ENCODE results near the gene SLC19A1.
"Not testable (repeated sequence)": the region's sequence is repeated elsewhere in the genome, so short reads cannot be mapped to it uniquely, and the experiment has no call there.

The SLC19A1 gene

GRCh38 chr21:45576838-45577737 lies 34.8 kb upstream of the SLC19A1 start:
- no peak for DNase-seq (ENCODE audit: low read depth in 2 of 2)

- DNase-seq (ENCODE audit: low read depth in 2 of 2), result no peak
These were observed 34.0 kb upstream of the SLC19A1 start for GRCh38 chr21:45575993-45576837.

GRCh38 chr21:45575304-45575992 lies 33.2 kb upstream of the SLC19A1 start:
- no peak for DNase-seq (ENCODE audit: low read depth in 2 of 2)

GRCh38 chr21:45574691-45575090 lies 32.5 kb upstream of the SLC19A1 start:
- DNase-seq (ENCODE audit: low read depth in 2 of 2), result no peak

- DNase-seq (ENCODE audit: low read depth in 2 of 2), result no peak
These were observed 31.9 kb upstream of the SLC19A1 start for GRCh38 chr21:45574081-45574501.

GRCh38 chr21:45573452-45574035 lies 31.3 kb upstream of the SLC19A1 start:
- no peak for DNase-seq (ENCODE audit: low read depth in 2 of 2)

- no peak for DNase-seq (ENCODE audit: low read depth in 2 of 2)
These were observed 30.7 kb upstream of the SLC19A1 start for GRCh38 chr21:45572783-45573451.

- no peak for DNase-seq (ENCODE audit: low read depth in 2 of 2)
These were observed 30.0 kb upstream of the SLC19A1 start for GRCh38 chr21:45572231-45572630.

- DNase-seq (ENCODE audit: low read depth in 2 of 2), result no peak
These were observed 29.4 kb upstream of the SLC19A1 start for GRCh38 chr21:45571641-45572040.

- peak; percentile 20 to 25 for DNase-seq (ENCODE audit: low read depth in 2 of 2)
These were observed 28.8 kb upstream of the SLC19A1 start for GRCh38 chr21:45570826-45571601.

GRCh38 chr21:45570071-45570470 lies 27.8 kb upstream of the SLC19A1 start:
- DNase-seq (ENCODE audit: low read depth in 2 of 2), result no peak

- no peak for DNase-seq (ENCODE audit: low read depth in 2 of 2)
These were observed 26.1 kb upstream of the SLC19A1 start for GRCh38 chr21:45568383-45568782.

- not testable (repeated sequence) for DNase-seq (ENCODE audit: low read depth in 2 of 2)
These were observed 21.9 kb upstream of the SLC19A1 start for GRCh38 chr21:45564137-45564536.

- DNase-seq (ENCODE audit: low read depth in 2 of 2), result no peak
These were observed 20.7 kb upstream of the SLC19A1 start for GRCh38 chr21:45562965-45563364.

- no peak for DNase-seq (ENCODE audit: low read depth in 2 of 2)
These were observed 20.2 kb upstream of the SLC19A1 start for GRCh38 chr21:45562402-45562801.

GRCh38 chr21:45561241-45561640 lies 19.0 kb upstream of the SLC19A1 start:
- DNase-seq (ENCODE audit: low read depth in 2 of 2), result not testable (repeated sequence)

- no peak for DNase-seq (ENCODE audit: low read depth in 2 of 2)
These were observed 18.1 kb upstream of the SLC19A1 start for GRCh38 chr21:45560106-45561021.

GRCh38 chr21:45559216-45560105 lies 17.2 kb upstream of the SLC19A1 start:
- no peak for DNase-seq (ENCODE audit: low read depth in 2 of 2)
